Heart left ventricle (tissue), 16 donors: ENCODE data around the gene AFTPH. TPM values are rescaled to one million over a fixed set of nuclear protein-coding genes. Genes with fewer than 3 reads are reported as not detected.

Experiments
- ATAC-seq, 4 donors: fragments of 200-7000 bp; cut with Tn5 transposase; one replicate each; pipeline ENCODE4 v1.9.1; 2020 to 2022; ENCODE audit warnings: moderate library complexity in 4 of 4, mild to moderate bottlenecking in 3 of 4, moderate number of reproducible peaks in 1 of 4
- DNase-seq, 5 donors: peaks; one replicate each; pipeline ENCODE4 v3.0.0-alpha.2; 2020
- H3K27ac ChIP-seq, 12 donors: fragments of 200-600 bp; sonication (generic) in 4 of 12; one replicate each; pipeline versions ENCODE4 v1.5.0 to v1.8.0; 2016 to 2022; ENCODE audit warnings: mild to moderate bottlenecking in 2 of 12
- H3K27me3 ChIP-seq, 9 donors: fragments of 200-600 bp; sonication (generic) in 2 of 9; one replicate each; pipeline versions ENCODE4 v1.5.1 to v1.8.0; 2016 to 2022; ENCODE audit warnings: mild to moderate bottlenecking in 3 of 9
- H3K36me3 ChIP-seq, 9 donors: fragments of 200-600 bp; sonication (generic) in 2 of 9; one replicate each; pipeline versions ENCODE4 v1.5.0 to v1.8.0; 2018 to 2022; ENCODE audit warnings: mild to moderate bottlenecking in 2 of 9
- H3K4me1 ChIP-seq, 12 donors: fragments of 200-600 bp; sonication (generic) in 4 of 12; one replicate each; pipeline versions ENCODE4 v1.5.0 to v1.8.0; 2016 to 2022; ENCODE audit warnings: mild to moderate bottlenecking in 3 of 12
- H3K4me3 ChIP-seq, 12 donors: fragments of 200-600 bp; sonication (generic) in 4 of 12; one replicate each; pipeline versions ENCODE4 v1.5.0 to v1.8.0; 2017 to 2022; ENCODE audit warnings: mild to moderate bottlenecking in 9 of 12, moderate library complexity in 4 of 12
- H3K9me3 ChIP-seq, 12 donors: fragments of 200-600 bp; sonication (generic) in 4 of 12; one replicate each; pipeline versions ENCODE4 v1.5.0 to v1.8.0; 2016 to 2022; ENCODE audit warnings: mild to moderate bottlenecking in 1 of 12
- CTCF ChIP-seq, 12 donors: fragments of 200-600 bp; sonication (generic) in 4 of 12; IDR thresholded peaks; one replicate each; pipeline versions ENCODE4 v1.5.0 to v1.8.0; 2018 to 2022; ENCODE audit warnings: antibody characterized with exemption in 12 of 12, mild to moderate bottlenecking in 5 of 12
- POLR2A ChIP-seq, 2 donors: fragments of 450-650 bp; IDR thresholded peaks; one replicate each; pipeline ENCODE4 v1.6.1; 2017; ENCODE audit warnings: antibody characterized with exemption in 2 of 2, mild to moderate bottlenecking in 2 of 2, moderate library complexity in 2 of 2
- WGBS, 4 donors: extraction: QIAGEN DNeasy Blood & Tissue Kit in 2 of 4; methylation state at CpG; one replicate each; pipeline versions ENCODE4 v1.1.5 to v1.1.7; 2013 to 2018; 5-methylcytosine and 5-hydroxymethylcytosine counted together
- intact Hi-C, 10 donors: fragments of 100-400 bp; cut with DNase I; formaldehyde crosslinking; loops; one replicate each; pipeline versions ENCODE4 v1.11.1 to v1.14.2; 2022
- polyA plus RNA-seq, 2 donors: library from polyadenylated mRNA; stranded (reverse); fragments of 200-250 nt; gene quantifications; one replicate each; pipeline ENCODE4 v1.2.3, GENCODE V29; 2013
- total RNA-seq, 9 donors: library from RNA; depleted of rRNA in 2 of 9; stranded (reverse); fragments of >200 nt in 2 of 9; fragmentation: NEBNext Ultra II Directional in 3 of 9; extraction: Animal tissue kit (Norgen Biotek cat#: 25700) in 3 of 9; gene quantifications; one replicate each; pipeline versions ENCODE4 v1.1.0 to v1.2.4, GENCODE V29; 2016 to 2023
- donor health status: ischemic (EF 13 %, LVEDD 7.1; RV severe dilation, severe dysfunction).
- donor health status: healthy with polysubstance abuse.
- donor health status: DM: no; HTN: yes; CAD: no.
- donor health status: DM: no; HTN: no; CAD: no.
- donor health status: ischemic (EF 25% LVEDD 6.9; RV normal size, moderate dysfunction).
- donor health status: ischemic (EF 25% LVEDD 5.7; RV mildly dilated, moderate dysfunction).
- donor health status: healthy.
- donor health status: DM: yes; HTN: yes; CAD: no.
- donor health status: ischemic (EF 35%, LVEDD 5.7; RV mildly dilated, moderate dysfunction).
- donor health status: nonischemic (EF 11% LVEDD 7.7; RV severe dilation, severe dysfunction).
- donor health status: DM: yes; HTN: yes; CAD: no.
- donor health status: PGD.
- donor health status: ischemic (EF 29% LVEDD 5.4; RV normal size, mild dysfunction).
- donor health status: nonischemic (EF 23%, LVEDD 6.1; RV moderate dilation, normal function).

AFTPH gene
- total and polyA plus RNA-seq, 11 donors, result 9.2 to 15.2 (median 10.7) TPM

GRCh38 chr2:64622443-64623241, 98.5 kb downstream of the AFTPH start:
- no peaks in the 10 kb centered on the region for H3K36me3 ChIP-seq
- H3K4me3 ChIP-seq, result no peak overlapping the region
- H3K9me3 ChIP-seq, result no peaks in the 10 kb centered on the region
- H3K4me1 ChIP-seq, result no peaks in the 10 kb centered on the region
- H3K27ac ChIP-seq, result no peak overlapping the region
- TF ChIP-seq CTCF (IDR thresholded peaks at IDR 0.05) (peak in 3 of 12 donors; percentile 10 to 27 (median 20)), POLR2A (IDR thresholded peaks at IDR 0.05) (no peak)
- H3K27me3 ChIP-seq, result no peaks in the 10 kb centered on the region
- ATAC-seq, result peak in 2 of 4 donors; percentile 18 to 31
- WGBS, 4 donors, result 80 to 92% (median 86%) methylated on average over 11 to 13 of the region's 13 CpGs
- intact Hi-C loops, result no loop called here
- no peak for DNase-seq

- TF ChIP-seq POLR2A (IDR thresholded peaks at IDR 0.05), result no peak
- TF ChIP-seq CTCF (IDR thresholded peaks at IDR 0.05), result no peak
- WGBS, 4 donors, result 85 to 90% (median 89%) methylated on average over 13 of the region's 13 CpGs
- Histone ChIP-seq H3K4me1 (no peaks in the 10 kb centered on the region), H3K27ac (no peak overlapping the region), H3K9me3 (no peaks in the 10 kb centered on the region), H3K36me3 (no peaks in the 10 kb centered on the region), H3K4me3 (no peak overlapping the region), H3K27me3 (no peaks in the 10 kb centered on the region)
- intact Hi-C loops, result no loop called here
- ATAC-seq (no peak), DNase-seq (no peak)
These were observed 99.2 kb downstream of the AFTPH start for GRCh38 chr2:64623242-64623850.

- Histone ChIP-seq H3K36me3 (no peaks in the 10 kb centered on the region), H3K27me3 (no peaks in the 10 kb centered on the region), H3K4me1 (peaks cover 0 to 5% (median 0%) of the 10 kb centered on the region in 12 donors), H3K4me3 (no peak overlapping the region), H3K9me3 (no peaks in the 10 kb centered on the region), H3K27ac (no peak overlapping the region)
- DNase-seq, result no peak
- intact Hi-C loops, result no loop called here
- 92 to 96% (median 94%) methylated on average over 6 of the region's 6 CpGs for WGBS, 4 donors
- ATAC-seq, result no peak
- TF ChIP-seq CTCF (IDR thresholded peaks at IDR 0.05) (no peak), POLR2A (IDR thresholded peaks at IDR 0.05) (no peak)
These were observed 100.0 kb downstream of the AFTPH start for GRCh38 chr2:64624108-64624610.

- DNase-seq (no peak), ATAC-seq (no peak)
- no peaks in the 10 kb centered on the region for H3K27me3 ChIP-seq
- no peaks in the 10 kb centered on the region for H3K9me3 ChIP-seq
- WGBS, 4 donors, result 90 to 93% (median 93%) methylated on average over 6 of the region's 6 CpGs
- no peak for TF ChIP-seq CTCF (IDR thresholded peaks at IDR 0.05)
- TF ChIP-seq POLR2A (IDR thresholded peaks at IDR 0.05), result no peak
- no peaks in the 10 kb centered on the region for H3K36me3 ChIP-seq
- intact Hi-C loops, result no loop called here
- H3K4me1 ChIP-seq, result peaks cover 0 to 11% (median 0%) of the 10 kb centered on the region in 12 donors
- H3K27ac ChIP-seq, result no peak overlapping the region
- H3K4me3 ChIP-seq, result no peak overlapping the region
These were observed 100.7 kb downstream of the AFTPH start for GRCh38 chr2:64624862-64625261.
